Measurements from ENCODE around the gene TM7SF3. TPM values are rescaled to one million over a fixed set of nuclear protein-coding genes. Genes with fewer than 3 reads are reported as not detected.

The TM7SF3 gene
- total and polyA plus RNA-seq, 11 donors, result 5.8 to 84.0 (median 18.7) TPM

- H3K36me3 ChIP-seq, result peaks cover 0 to 81% (median 62%) of the 10 kb centered on the region in 9 donors
- 94 to 100% (median 98%) methylated on average over 2 of the region's 2 CpGs for WGBS, 4 donors
These were observed 84.6 kb downstream of the TM7SF3 start for GRCh38 chr12:26929590-26929989.

GRCh38 chr12:26928661-26929060 is 85.5 kb downstream of the TM7SF3 start:
- H3K27ac ChIP-seq, result no peak overlapping the region
- intact Hi-C loops (cut with DNase I), result no loop called here
- no peak for DNase-seq
- H3K36me3 ChIP-seq, result peaks cover 0 to 86% (median 71%) of the 10 kb centered on the region in 9 donors
- no peaks in the 10 kb centered on the region for H3K27me3 ChIP-seq
- TF ChIP-seq POLR2A (IDR thresholded peaks at IDR 0.05) (no peak), CTCF (IDR thresholded peaks at IDR 0.05) (no peak)
- no peaks in the 10 kb centered on the region for H3K4me1 ChIP-seq
- no peak overlapping the region for H3K4me3 ChIP-seq
- WGBS, 4 donors, result 92 to 94% (median 93%) methylated on average over 5 of the region's 5 CpGs
- no peaks in the 10 kb centered on the region for H3K9me3 ChIP-seq
- no peak for ATAC-seq

More at GRCh38 chr12:26929590-26929989, 84.6 kb downstream of the TM7SF3 start:
- no peaks in the 10 kb centered on the region for H3K27me3 ChIP-seq
- peaks cover 0 to 6% (median 0%) of the 10 kb centered on the region in 12 donors for H3K4me1 ChIP-seq
- intact Hi-C loops (cut with DNase I), result no loop called here
- no peak for TF ChIP-seq CTCF (IDR thresholded peaks at IDR 0.05)
- TF ChIP-seq POLR2A (IDR thresholded peaks at IDR 0.05), result no peak
- H3K4me3 ChIP-seq, result no peak overlapping the region
- no peaks in the 10 kb centered on the region for H3K9me3 ChIP-seq
- DNase-seq (no peak), ATAC-seq (no peak)
- H3K27ac ChIP-seq, result no peak overlapping the region

Other genes starting within 250 kb of the TM7SF3 start
- 10 to 100 TPM in 7 of 9 donors, 1 to 10 TPM in 2; 6.1 to 45.6 (median 14.1) TPM for gene ITPR2, start 181.2 kb downstream of the TM7SF3 start, total RNA-seq
- gene ITPR2, start 181.2 kb downstream of the TM7SF3 start, polyA plus RNA-seq, result 1 to 10 TPM; 3.4 to 4.0 TPM
- 10 to 100 TPM; 14.1 to 24.1 (median 18.5) TPM for gene INTS13, start 76.4 kb downstream of the TM7SF3 start, total RNA-seq
- 10 to 100 TPM; 22.6 to 24.8 TPM for gene INTS13, start 76.4 kb downstream of the TM7SF3 start, polyA plus RNA-seq
- gene FGFR1OP2, start 75.9 kb downstream of the TM7SF3 start, total RNA-seq, result 10 to 100 TPM; 26.3 to 54.9 (median 30.8) TPM
- 10 to 100 TPM; 28.0 to 44.2 TPM for gene FGFR1OP2, start 75.9 kb downstream of the TM7SF3 start, polyA plus RNA-seq
- gene MED21, start 8.2 kb upstream of the TM7SF3 start, total RNA-seq, result 10 to 100 TPM; 31.0 to 61.6 (median 52.9) TPM
- 10 to 100 TPM; 32.2 to 45.9 TPM for gene MED21, start 8.2 kb upstream of the TM7SF3 start, polyA plus RNA-seq
- gene C12orf71, start 68.2 kb upstream of the TM7SF3 start, total RNA-seq, result not detected
- not detected for gene C12orf71, start 68.2 kb upstream of the TM7SF3 start, polyA plus RNA-seq
- gene STK38L, start 229.9 kb upstream of the TM7SF3 start, total RNA-seq, result 100 to 1,000 TPM in 2 of 9 donors, 10 to 100 TPM in 7; 26.3 to 142 (median 83.7) TPM
- 10 to 100 TPM; 21.1 to 22.3 TPM for gene STK38L, start 229.9 kb upstream of the TM7SF3 start, polyA plus RNA-seq